Left lung (tissue), 10 donors: ENCODE results near the gene ATP2B3. TPM values are rescaled to one million over a fixed set of nuclear protein-coding genes. Genes with fewer than 3 reads are reported as not detected.

Experiments
- ATAC-seq: fragments of 200-7000 bp; cut with Tn5 transposase; one replicate; pipeline ENCODE4 v1.9.1; 2020; ENCODE audit warnings: moderate library complexity
- DNase-seq, 4 donors: peaks; one replicate each; pipeline ENCODE4 v3.0.0-alpha.2; 2013 to 2020
- H3K27ac ChIP-seq, 2 donors: fragments of 200-600 bp; sonication (generic) in 1 of 2; one replicate each; pipeline versions ENCODE4 v1.5.0 to v1.8.0; 2020 to 2021
- H3K27me3 ChIP-seq, 2 donors: fragments of 200-600 bp; sonication (generic) in 1 of 2; one replicate each; pipeline versions ENCODE4 v1.5.0 to v1.8.0; 2020 to 2021
- H3K36me3 ChIP-seq, 2 donors: fragments of 200-600 bp; sonication (generic) in 1 of 2; one replicate each; pipeline versions ENCODE4 v1.5.0 to v1.8.0; 2020 to 2021
- H3K4me1 ChIP-seq, 2 donors: fragments of 200-600 bp; one replicate each; pipeline ENCODE4 v1.8.0; 2021
- H3K4me3 ChIP-seq, 2 donors: fragments of 200-600 bp; sonication (generic) in 1 of 2; one replicate each; pipeline versions ENCODE4 v1.5.0 to v1.8.0; 2020 to 2021; ENCODE audit warnings: mild to moderate bottlenecking in 1 of 2
- H3K9me3 ChIP-seq, 2 donors: fragments of 200-600 bp; sonication (generic) in 1 of 2; one replicate each; pipeline versions ENCODE4 v1.5.0 to v1.8.0; 2020 to 2021
- intact Hi-C, 2 donors: fragments of 100-400 bp; cut with DNase I; formaldehyde crosslinking; loops; one replicate each; pipeline versions ENCODE4 v1.11.2 to v1.14.2; 2022
- polyA plus RNA-seq, 6 donors: library from polyadenylated mRNA; unstranded; fragments of 120-200 nt; gene quantifications; one replicate each; pipeline ENCODE4 v1.2.1, GENCODE V29; 2013; ENCODE audit not compliant: insufficient read length in 6 of 6
- total RNA-seq, 2 donors: library from RNA; stranded (reverse); fragmentation: NEBNext Ultra II Directional; extraction: Animal tissue kit (Norgen Biotek cat#: 25700); gene quantifications; one replicate each; pipeline ENCODE4 v1.2.1, GENCODE V29; 2021
- TF ChIP-seq, protein P1 (sequence below), 2 donors: fragments of 200-600 bp; sonication (generic) in 1 of 2; IDR thresholded peaks; one replicate each; pipeline versions ENCODE4 v1.5.0 to v1.8.0; 2021; ENCODE audit warnings: antibody characterized with exemption in 2 of 2
- donor health status: DM: no; HTN: yes; CAD: no.
- donor health status: DM: no; HTN: no; CAD: no.

Gene ATP2B3
- total and polyA plus RNA-seq, 8 donors, result 0.10 to 0.33 (median 0.19) TPM; not detected in 2

DNA sequence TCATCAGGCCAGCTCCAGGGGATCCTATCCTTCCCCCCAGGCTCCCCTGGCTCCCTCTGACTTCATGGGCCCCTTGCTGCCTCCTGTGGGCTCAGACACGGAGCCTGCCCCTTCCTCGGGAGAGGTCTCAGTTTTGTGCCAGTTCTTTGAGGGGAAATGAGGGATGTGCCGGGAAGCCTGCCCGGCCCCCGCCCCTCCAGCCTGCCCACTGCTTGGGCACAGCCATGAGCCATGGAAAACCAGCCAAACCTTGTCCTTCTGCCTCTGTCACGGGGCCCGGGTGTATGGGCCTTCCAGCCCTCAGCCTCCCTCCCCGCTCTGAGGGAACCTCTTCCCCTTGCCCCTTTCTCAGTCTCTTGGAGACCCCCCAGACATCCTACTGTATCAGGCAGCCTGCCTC, 15.9 kb upstream of the ATP2B3 start:
- ATAC-seq (no peak), DNase-seq (no peak)
- intact Hi-C loops, result no loop called here
- H3K4me1 ChIP-seq, result no peaks in the 10 kb centered on the region
- H3K27ac ChIP-seq, result no peak overlapping the region
- no peak overlapping the region for H3K4me3 ChIP-seq
- TF ChIP-seq, protein P1, sequence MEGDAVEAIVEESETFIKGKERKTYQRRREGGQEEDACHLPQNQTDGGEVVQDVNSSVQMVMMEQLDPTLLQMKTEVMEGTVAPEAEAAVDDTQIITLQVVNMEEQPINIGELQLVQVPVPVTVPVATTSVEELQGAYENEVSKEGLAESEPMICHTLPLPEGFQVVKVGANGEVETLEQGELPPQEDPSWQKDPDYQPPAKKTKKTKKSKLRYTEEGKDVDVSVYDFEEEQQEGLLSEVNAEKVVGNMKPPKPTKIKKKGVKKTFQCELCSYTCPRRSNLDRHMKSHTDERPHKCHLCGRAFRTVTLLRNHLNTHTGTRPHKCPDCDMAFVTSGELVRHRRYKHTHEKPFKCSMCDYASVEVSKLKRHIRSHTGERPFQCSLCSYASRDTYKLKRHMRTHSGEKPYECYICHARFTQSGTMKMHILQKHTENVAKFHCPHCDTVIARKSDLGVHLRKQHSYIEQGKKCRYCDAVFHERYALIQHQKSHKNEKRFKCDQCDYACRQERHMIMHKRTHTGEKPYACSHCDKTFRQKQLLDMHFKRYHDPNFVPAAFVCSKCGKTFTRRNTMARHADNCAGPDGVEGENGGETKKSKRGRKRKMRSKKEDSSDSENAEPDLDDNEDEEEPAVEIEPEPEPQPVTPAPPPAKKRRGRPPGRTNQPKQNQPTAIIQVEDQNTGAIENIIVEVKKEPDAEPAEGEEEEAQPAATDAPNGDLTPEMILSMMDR (IDR thresholded peaks at IDR 0.05), result no peak
- no peaks in the 10 kb centered on the region for H3K36me3 ChIP-seq
- H3K9me3 ChIP-seq, result no peaks in the 10 kb centered on the region
- no peaks in the 10 kb centered on the region for H3K27me3 ChIP-seq

DNA sequence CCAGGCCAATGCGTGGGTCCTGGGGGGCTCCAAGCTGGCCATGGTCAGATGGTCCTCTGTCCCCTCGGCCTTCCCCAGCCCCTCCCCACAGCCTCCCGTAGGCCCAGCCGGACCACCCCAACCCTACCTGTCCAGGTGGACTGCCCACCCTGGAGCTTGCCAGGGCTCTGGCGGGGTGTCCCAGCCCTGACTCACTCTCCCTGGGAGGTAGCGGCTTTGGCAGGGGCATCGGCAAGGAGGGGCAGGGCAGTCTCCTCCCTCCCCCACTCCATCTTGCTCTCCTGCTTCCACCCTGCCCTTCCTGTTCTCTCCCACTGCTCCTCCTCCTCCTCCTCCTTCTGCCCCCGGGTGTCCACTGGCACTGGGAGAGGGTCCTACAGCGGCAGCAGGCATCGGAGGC, 15.3 kb upstream of the ATP2B3 start:
- intact Hi-C loops, result no loop called here
- ATAC-seq (no peak), DNase-seq (no peak)
- TF ChIP-seq, protein P1 (IDR thresholded peaks at IDR 0.05), result no peak
- Histone ChIP-seq H3K4me1 (no peaks in the 10 kb centered on the region), H3K36me3 (no peaks in the 10 kb centered on the region), H3K9me3 (no peaks in the 10 kb centered on the region), H3K4me3 (no peak overlapping the region), H3K27me3 (no peaks in the 10 kb centered on the region), H3K27ac (no peak overlapping the region)

DNA sequence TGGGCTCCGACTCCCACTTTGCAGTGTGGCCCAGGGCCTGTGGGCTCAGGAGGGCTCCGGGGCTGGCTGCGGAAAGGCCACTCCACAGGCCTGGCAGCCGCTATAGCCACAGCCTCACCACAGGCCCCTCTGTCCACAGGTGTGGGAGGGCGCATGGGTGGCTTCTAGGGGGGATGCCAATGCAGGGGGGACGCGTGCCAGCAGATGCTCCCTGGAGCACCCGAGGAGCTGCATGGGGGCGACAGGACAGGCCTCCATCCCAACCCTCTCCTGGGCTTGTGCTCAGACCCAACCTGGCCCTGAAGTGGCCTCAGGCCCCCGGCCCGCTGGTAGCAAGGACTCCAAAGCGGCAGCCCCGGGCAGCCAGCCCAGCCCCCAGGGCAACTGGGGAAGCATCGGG, 14.6 kb upstream of the ATP2B3 start:
- H3K4me3 ChIP-seq, result no peak overlapping the region
- no peaks in the 10 kb centered on the region for H3K36me3 ChIP-seq
- TF ChIP-seq, protein P1 (IDR thresholded peaks at IDR 0.05), result no peak
- intact Hi-C loops, result no loop called here
- no peak for DNase-seq
- no peaks in the 10 kb centered on the region for H3K9me3 ChIP-seq
- ATAC-seq, result no peak
- peaks cover 0 to 3% of the 10 kb centered on the region in 2 donors for H3K4me1 ChIP-seq
- H3K27me3 ChIP-seq, result no peaks in the 10 kb centered on the region
- H3K27ac ChIP-seq, result no peak overlapping the region

DNA sequence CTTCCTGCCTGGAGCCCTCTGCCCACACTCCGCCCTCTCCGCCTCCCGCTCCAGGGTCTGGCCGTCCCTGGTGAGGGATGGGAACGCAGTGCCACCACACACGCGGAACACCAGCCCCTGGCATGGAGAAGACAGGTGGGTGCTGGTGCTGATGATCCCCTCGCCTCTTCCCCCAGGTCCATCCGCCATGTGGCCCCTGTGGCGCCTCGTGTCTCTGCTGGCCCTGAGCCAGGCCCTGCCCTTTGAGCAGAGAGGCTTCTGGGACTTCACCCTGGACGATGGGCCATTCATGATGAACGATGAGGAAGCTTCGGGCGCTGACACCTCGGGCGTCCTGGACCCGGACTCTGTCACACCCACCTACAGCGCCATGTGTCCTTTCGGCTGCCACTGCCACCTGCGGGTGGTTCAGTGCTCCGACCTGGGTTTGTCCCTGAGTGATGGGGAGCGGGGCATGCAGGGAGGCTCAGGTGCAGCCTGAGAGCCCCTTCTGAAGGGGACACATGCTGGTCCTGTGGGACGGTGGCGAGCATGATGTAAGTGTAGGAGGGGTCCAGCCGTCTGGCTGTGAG, 12.9 kb upstream of the ATP2B3 start:
- no peaks in the 10 kb centered on the region for H3K27me3 ChIP-seq
- peaks cover 0 to 3% of the 10 kb centered on the region in 2 donors for H3K4me1 ChIP-seq
- TF ChIP-seq, protein P1 (IDR thresholded peaks at IDR 0.05), result no peak
- ATAC-seq, result no peak
- no peak for DNase-seq
- no peak overlapping the region for H3K27ac ChIP-seq
- intact Hi-C loops, result no loop called here
- no peak overlapping the region for H3K4me3 ChIP-seq
- no peaks in the 10 kb centered on the region for H3K9me3 ChIP-seq
- no peaks in the 10 kb centered on the region for H3K36me3 ChIP-seq

DNA sequence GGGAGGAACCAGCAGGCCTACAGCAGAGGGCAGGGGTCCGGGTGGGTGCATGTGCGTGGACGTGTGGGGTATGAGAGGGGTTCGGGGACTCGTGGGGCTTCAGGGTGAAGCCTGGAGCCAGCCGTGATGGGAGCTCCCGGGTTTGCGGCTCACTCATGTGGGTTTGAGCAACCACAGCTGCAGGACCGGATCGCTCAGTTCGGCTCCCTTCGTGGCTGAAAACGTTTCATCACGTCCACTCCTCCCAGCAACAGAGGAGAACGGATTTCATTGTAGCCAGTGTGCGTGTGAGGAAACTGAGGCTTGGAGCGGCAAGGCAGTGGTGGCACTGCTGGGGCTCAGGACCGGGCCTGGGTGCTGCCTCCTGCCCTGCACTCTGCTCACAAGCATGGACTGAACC, 12.1 kb upstream of the ATP2B3 start:
- no peaks in the 10 kb centered on the region for H3K27me3 ChIP-seq
- H3K27ac ChIP-seq, result no peak overlapping the region
- no peaks in the 10 kb centered on the region for H3K36me3 ChIP-seq
- ATAC-seq (no peak), DNase-seq (no peak)
- H3K9me3 ChIP-seq, result no peaks in the 10 kb centered on the region
- TF ChIP-seq, protein P1 (IDR thresholded peaks at IDR 0.05), result no peak
- H3K4me1 ChIP-seq, result peaks cover 0 to 3% of the 10 kb centered on the region in 2 donors
- H3K4me3 ChIP-seq, result no peak overlapping the region
- intact Hi-C loops, result no loop called here
